HepG2 (cell line): Measurements from ENCODE around the gene LHX3. TPM values are rescaled to one million over a fixed set of nuclear protein-coding genes. Genes with fewer than 3 reads are reported as not detected.

Experiments used
- ATAC-seq: fragments of 200-7000 bp; cut with Tn5 transposase; 3 replicates; pipeline ENCODE4 v1.9.1; 2020; ENCODE audit warnings: mild to moderate bottlenecking, moderate library complexity
- BruUV-seq: library from RNA; stranded (reverse); fragments of 400-500 nt; replicated peaks from 2 replicates; lab custom pipeline; 2021; lab: Mats Ljungman, UMichigan
- CTCF ChIA-PET: fragments of 300-600 bp; formaldehyde crosslinking; extraction: SDS; loops from one replicate; lab custom pipeline; 2021; ENCODE audit warnings: low total read pairs, inconsistent platforms, low intra/inter-chr PET ratio; lab: Yijun Ruan, JAX
- POLR2A ChIA-PET: fragments of 350-600 bp; sonication (Branson Sonifier 250); formaldehyde crosslinking; loops from one replicate; lab custom pipeline; 2020; ENCODE audit warnings: antibody characterized with exemption, inconsistent platforms; lab: Yijun Ruan, JAX
- DNase-seq: peaks from one replicate; pipeline ENCODE4 v3.0.0-alpha.2; 2015; ENCODE audit warnings: low spot score
- FAIRE-seq: peaks from 3 replicates; lab custom pipeline; 2011; peaks lifted over from hg19 to GRCh38; lab: Jason Lieb, UNC
- H2AFZ ChIP-seq: one replicate; pipeline ENCODE4 v1.6.1; 2011; ENCODE audit warnings: low read length, inconsistent platforms
- H3K27ac ChIP-seq: fragments of 300-600 bp; 3 replicates; pipeline ENCODE4 v1.8.0; 2011; ENCODE audit warnings: mixed run types, mild to moderate bottlenecking, mixed read lengths, low read length, inconsistent platforms; ENCODE audit not compliant: insufficient read depth; ENCODE audit errors: extremely low read length
- H3K27me3 ChIP-seq, 2 experiments: fragments of 200-600 bp in 1 of 2; 2 replicates in 1 of 2; 3 replicates in 1 of 2; pipeline versions ENCODE4 v1.6.0 to v1.8.0; 2011; ENCODE audit warnings: low read length in 2 of 2, mild to moderate bottlenecking in 2 of 2, moderate library complexity in 2 of 2, inconsistent platforms in 1 of 2; ENCODE audit not compliant: insufficient read depth in 2 of 2, control insufficient read depth in 1 of 2
- H3K36me3 ChIP-seq, 2 experiments: fragments of 200-600 bp in 1 of 2; replicated peaks in 1 of 2; 2 replicates in 1 of 2; 3 replicates in 1 of 2; pipeline versions ENCODE4 v1.5.1 to v1.8.0; 2011; ENCODE audit warnings: low read length in 2 of 2, inconsistent platforms in 1 of 2; ENCODE audit not compliant: insufficient read depth in 2 of 2, control insufficient read depth in 1 of 2
- H3K4me1 ChIP-seq: 2 replicates; pipeline ENCODE4 v1.5.1; 2012; ENCODE audit warnings: low read length, inconsistent platforms; ENCODE audit not compliant: insufficient read depth
- H3K4me2 ChIP-seq: 2 replicates; pipeline ENCODE4 v1.6.0; 2011; ENCODE audit warnings: low read depth, low read length, inconsistent platforms
- H3K4me3 ChIP-seq, 3 experiments: fragments of 200-600 bp in 1 of 3; sonication (generic), shearing (Covaris generic) in 1 of 3; replicated peaks in 1 of 3; 2 replicates each; pipeline ENCODE4 v1.5.1; 2011 to 2016; ENCODE audit warnings: low read length in 3 of 3, inconsistent platforms in 2 of 3, low read depth in 2 of 3, mild to moderate bottlenecking in 2 of 3, control low read depth in 1 of 3, mixed read lengths in 1 of 3; ENCODE audit not compliant: insufficient read depth in 1 of 3
- H3K79me2 ChIP-seq: one replicate; pipeline ENCODE4 v1.6.1; 2011; ENCODE audit warnings: low read length, inconsistent platforms; ENCODE audit not compliant: insufficient read depth
- H3K9ac ChIP-seq: 2 replicates; pipeline ENCODE4 v1.6.0; 2011; ENCODE audit warnings: mild to moderate bottlenecking, low read depth, low read length, inconsistent platforms; ENCODE audit not compliant: insufficient read depth
- H3K9me3 ChIP-seq: 2 replicates; pipeline ENCODE4 v1.5.1; 2012; ENCODE audit warnings: mild to moderate bottlenecking, low read length
- H4K20me1 ChIP-seq: 2 replicates; pipeline ENCODE4 v1.6.0; 2011; ENCODE audit warnings: inconsistent platforms, mild to moderate bottlenecking, low read length, moderate library complexity; ENCODE audit not compliant: insufficient read depth
- GLI4 ChIP-seq: sonication (generic); formaldehyde crosslinking; IDR thresholded peaks from 2 replicates; pipeline ENCODE4 v1.5.1; 2020; ENCODE audit warnings: missing genetic modification reagents, mild to moderate bottlenecking, moderate library complexity, borderline replicate concordance
- HOXA3 ChIP-seq: sonication (generic); formaldehyde crosslinking; IDR thresholded peaks from 2 replicates; pipeline ENCODE4 v1.5.0; 2020; ENCODE audit warnings: missing genetic modification reagents
- HOXA7 ChIP-seq: sonication (generic); formaldehyde crosslinking; IDR thresholded peaks from 2 replicates; pipeline ENCODE4 v1.8.1; 2022; ENCODE audit warnings: mild to moderate bottlenecking, missing genetic modification reagents, moderate library complexity
- JUN ChIP-seq: sonication (generic); formaldehyde crosslinking; IDR thresholded peaks from 2 replicates; pipeline ENCODE4 v1.4.0; 2020; ENCODE audit warnings: mild to moderate bottlenecking, missing genetic modification reagents
- SP1 ChIP-seq, 2 experiments: fragments of 450-650 bp in 1 of 2; sonication (generic) in 1 of 2; formaldehyde crosslinking in 1 of 2; IDR thresholded peaks; 2 replicates each; pipeline versions ENCODE4 v1.4.0 to v1.6.1; 2016 to 2020; ENCODE audit warnings: missing genetic modification reagents in 1 of 2
- TCF7 ChIP-seq: sonication (generic); IDR thresholded peaks from 2 replicates; pipeline ENCODE4 v1.6.1; 2016; ENCODE audit warnings: antibody characterized with exemption, low read depth
- ZKSCAN8 ChIP-seq: IDR thresholded peaks from 2 replicates; pipeline ENCODE4 v1.6.1; 2016; ENCODE audit warnings: borderline replicate concordance, missing genetic modification reagents, missing compliant biosample characterization
- ZNF138 ChIP-seq: sonication (generic); formaldehyde crosslinking; IDR thresholded peaks from 2 replicates; pipeline ENCODE4 v1.5.0; 2020; ENCODE audit warnings: mild to moderate bottlenecking, low read depth, missing genetic modification reagents
- ZNF607 ChIP-seq: sonication (generic); formaldehyde crosslinking; IDR thresholded peaks from 2 replicates; pipeline ENCODE4 v1.5.1; 2020; ENCODE audit warnings: missing genetic modification reagents, mild to moderate bottlenecking, borderline replicate concordance
- ZNF816 ChIP-seq: sonication (generic); formaldehyde crosslinking; IDR thresholded peaks from 2 replicates; pipeline ENCODE4 v1.8.0; 2022; ENCODE audit warnings: missing genetic modification reagents, mild to moderate bottlenecking, borderline replicate concordance
- ZNF883 ChIP-seq: sonication (generic); formaldehyde crosslinking; IDR thresholded peaks from 2 replicates; pipeline ENCODE4 v1.5.1; 2020; ENCODE audit warnings: mild to moderate bottlenecking, missing genetic modification reagents; ENCODE audit errors: not compliant biosample characterization
- WGBS: methylation state at CpG from one replicate; pipeline ENCODE4 v1.1.6; 2017; ENCODE audit warnings: low lambda C conversion rate; 5-methylcytosine and 5-hydroxymethylcytosine counted together
- in situ Hi-C: cut with HindIII; loops from 2 replicates; pipeline ENCODE4 v1.10.0; 2017; ENCODE audit warnings: low pct_unique_long_range_greater_than_20kb; ENCODE audit not compliant: extremely low pct_ligation_motif_present
- intact Hi-C: fragments of 100-400 bp; cut with micrococcal nuclease; formaldehyde crosslinking; loops from one replicate; pipeline ENCODE4 v1.10.0; 2022; ENCODE audit not compliant: unreplicated experiment
- polyA plus RNA-seq, 8 experiments: library from polyadenylated mRNA; depleted of rRNA in 3 of 8; stranded (reverse) in 7 of 8; unstranded in 1 of 8; fragments of >200 nt; fragmentation: Illumina TruSeq in 4 of 8; extraction: Trizol in 4 of 8; gene quantifications; 2 replicates each; pipeline versions ENCODE4 v1.2.1 to v1.2.3, GENCODE V29; 2011 to 2016; ENCODE audit warnings: low read depth in 4 of 8, missing spikeins in 1 of 8, mixed read lengths in 1 of 8; ENCODE audit not compliant: insufficient read depth in 1 of 8
- total RNA-seq, 5 experiments: library from RNA; depleted of rRNA; stranded (reverse); fragments of >200 nt; fragmentation: Illumina TruSeq; extraction: Trizol; gene quantifications; 2 replicates each; pipeline ENCODE4 v1.2.3, GENCODE V29; 2016; ENCODE audit warnings: low read depth in 1 of 5
- TF ChIP-seq, protein P1 (sequence below): sonication (generic); formaldehyde crosslinking; IDR thresholded peaks from 2 replicates; pipeline ENCODE4 v1.9.0; 2021; ENCODE audit warnings: missing genetic modification reagents, mild to moderate bottlenecking, borderline replicate concordance
- TF ChIP-seq, protein P2 (sequence below): sonication (generic); formaldehyde crosslinking; IDR thresholded peaks from 2 replicates; pipeline ENCODE4 v1.4.0; 2020; ENCODE audit warnings: missing genetic modification reagents, borderline replicate concordance

LHX3 gene
- total and polyA plus RNA-seq, 2 of the 13 experiments (the other 11 are each of a cell fraction or from before 2014, with no cell fraction given): not detected

- TF ChIP-seq SP1 (IDR thresholded peaks at IDR 0.05) (no peak), SP1 (CRISPR knock-in tag; IDR thresholded peaks at IDR 0.05) (no peak), HOXA7 (CRISPR knock-in tag) (no peak), ZNF816 (no peak), ZNF138 (no peak), ZKSCAN8 (CRISPR knock-in tag) (no peak)
- TF ChIP-seq, protein P1, sequence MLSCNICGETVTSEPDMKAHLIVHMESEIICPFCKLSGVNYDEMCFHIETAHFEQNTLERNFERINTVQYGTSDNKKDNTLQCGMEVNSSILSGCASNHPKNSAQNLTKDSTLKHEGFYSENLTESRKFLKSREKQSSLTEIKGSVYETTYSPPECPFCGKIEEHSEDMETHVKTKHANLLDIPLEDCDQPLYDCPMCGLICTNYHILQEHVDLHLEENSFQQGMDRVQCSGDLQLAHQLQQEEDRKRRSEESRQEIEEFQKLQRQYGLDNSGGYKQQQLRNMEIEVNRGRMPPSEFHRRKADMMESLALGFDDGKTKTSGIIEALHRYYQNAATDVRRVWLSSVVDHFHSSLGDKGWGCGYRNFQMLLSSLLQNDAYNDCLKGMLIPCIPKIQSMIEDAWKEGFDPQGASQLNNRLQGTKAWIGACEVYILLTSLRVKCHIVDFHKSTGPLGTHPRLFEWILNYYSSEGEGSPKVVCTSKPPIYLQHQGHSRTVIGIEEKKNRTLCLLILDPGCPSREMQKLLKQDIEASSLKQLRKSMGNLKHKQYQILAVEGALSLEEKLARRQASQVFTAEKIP: no peak
These were observed 31.0 kb upstream of the LHX3 start (continued) for GRCh38 chr9:136235709-136236455.

DNA sequence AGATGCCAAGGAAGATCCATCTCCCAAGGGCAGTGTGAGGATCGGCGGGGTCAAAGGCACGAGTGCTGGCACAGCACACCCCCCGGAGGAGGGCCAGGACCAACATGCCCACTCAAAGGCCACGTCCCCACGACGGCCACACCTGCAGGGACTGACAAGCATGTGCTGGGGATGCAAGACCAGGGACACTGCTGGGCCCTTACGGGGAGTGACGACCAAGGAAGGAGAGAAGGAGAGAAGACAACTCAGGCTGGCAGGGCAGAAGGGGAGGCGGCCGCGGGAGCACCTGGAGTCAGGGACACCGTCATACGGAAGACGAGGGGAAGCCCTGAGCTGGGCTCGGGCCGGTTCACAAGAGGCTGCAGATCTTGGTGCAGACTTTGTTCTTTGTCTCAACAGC is 30.2 kb upstream of the LHX3 start:
- Histone ChIP-seq H2AFZ (no peak overlapping the region), H3K4me2 (no peak overlapping the region), H3K9ac (no peak overlapping the region), H3K27ac (no peak overlapping the region), H3K4me1 (peaks cover 12% of the 10 kb centered on the region), H3K9me3 (no peaks in the 10 kb centered on the region), H3K36me3 (peaks cover 22 to 58% of the 10 kb centered on the region in 2 experiments; a peak in 4 of 5 replicates), H4K20me1 (peaks cover 66% of the 10 kb centered on the region), H3K27me3 (no peaks in the 10 kb centered on the region), H3K4me3 (no peak overlapping the region), H3K79me2 (peaks cover 61% of the 10 kb centered on the region)
- no peak for TF ChIP-seq TCF7
- no peak for TF ChIP-seq ZNF883 (CRISPR knock-in tag)
- no peak for TF ChIP-seq ZNF607 (CRISPR knock-in tag)
- TF ChIP-seq JUN (CRISPR knock-in tag): no peak
- TF ChIP-seq, protein P2, sequence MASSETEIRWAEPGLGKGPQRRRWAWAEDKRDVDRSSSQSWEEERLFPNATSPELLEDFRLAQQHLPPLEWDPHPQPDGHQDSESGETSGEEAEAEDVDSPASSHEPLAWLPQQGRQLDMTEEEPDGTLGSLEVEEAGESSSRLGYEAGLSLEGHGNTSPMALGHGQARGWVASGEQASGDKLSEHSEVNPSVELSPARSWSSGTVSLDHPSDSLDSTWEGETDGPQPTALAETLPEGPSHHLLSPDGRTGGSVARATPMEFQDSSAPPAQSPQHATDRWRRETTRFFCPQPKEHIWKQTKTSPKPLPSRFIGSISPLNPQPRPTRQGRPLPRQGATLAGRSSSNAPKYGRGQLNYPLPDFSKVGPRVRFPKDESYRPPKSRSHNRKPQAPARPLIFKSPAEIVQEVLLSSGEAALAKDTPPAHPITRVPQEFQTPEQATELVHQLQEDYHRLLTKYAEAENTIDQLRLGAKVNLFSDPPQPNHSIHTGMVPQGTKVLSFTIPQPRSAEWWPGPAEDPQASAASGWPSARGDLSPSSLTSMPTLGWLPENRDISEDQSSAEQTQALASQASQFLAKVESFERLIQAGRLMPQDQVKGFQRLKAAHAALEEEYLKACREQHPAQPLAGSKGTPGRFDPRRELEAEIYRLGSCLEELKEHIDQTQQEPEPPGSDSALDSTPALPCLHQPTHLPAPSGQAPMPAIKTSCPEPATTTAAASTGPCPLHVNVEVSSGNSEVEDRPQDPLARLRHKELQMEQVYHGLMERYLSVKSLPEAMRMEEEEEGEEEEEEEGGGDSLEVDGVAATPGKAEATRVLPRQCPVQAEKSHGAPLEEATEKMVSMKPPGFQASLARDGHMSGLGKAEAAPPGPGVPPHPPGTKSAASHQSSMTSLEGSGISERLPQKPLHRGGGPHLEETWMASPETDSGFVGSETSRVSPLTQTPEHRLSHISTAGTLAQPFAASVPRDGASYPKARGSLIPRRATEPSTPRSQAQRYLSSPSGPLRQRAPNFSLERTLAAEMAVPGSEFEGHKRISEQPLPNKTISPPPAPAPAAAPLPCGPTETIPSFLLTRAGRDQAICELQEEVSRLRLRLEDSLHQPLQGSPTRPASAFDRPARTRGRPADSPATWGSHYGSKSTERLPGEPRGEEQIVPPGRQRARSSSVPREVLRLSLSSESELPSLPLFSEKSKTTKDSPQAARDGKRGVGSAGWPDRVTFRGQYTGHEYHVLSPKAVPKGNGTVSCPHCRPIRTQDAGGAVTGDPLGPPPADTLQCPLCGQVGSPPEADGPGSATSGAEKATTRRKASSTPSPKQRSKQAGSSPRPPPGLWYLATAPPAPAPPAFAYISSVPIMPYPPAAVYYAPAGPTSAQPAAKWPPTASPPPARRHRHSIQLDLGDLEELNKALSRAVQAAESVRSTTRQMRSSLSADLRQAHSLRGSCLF: no peak
- TF ChIP-seq GLI4 (CRISPR knock-in tag): no peak
- TF ChIP-seq HOXA3 (CRISPR knock-in tag): no peak
- no peak for ATAC-seq
- no TSS peak for BruUV-seq
- in situ Hi-C loops (no loop called here), intact Hi-C loops (no loop called here)
- ChIA-PET CTCF (no interaction called here), POLR2A (no interaction called here)
- FAIRE-seq: no peak
- 96% methylated on average over 17 of the region's 17 CpGs for WGBS
- DNase-seq: no peak
